ENCODE data around the gene STAT3.
A peak's percentile ranks its signal among the peaks of the same experiment; 100 is the strongest.
"Not testable (repeated sequence)": the region's sequence is repeated elsewhere in the genome, so short reads cannot be mapped to it uniquely, and the experiment has no call there.

The STAT3 gene

GRCh38 chr17:42380935-42381334 is 7.3 kb downstream of the STAT3 start:
- FAIRE-seq, result no peak

- no peak for FAIRE-seq
Measured at GRCh38 chr17:42378959-42379594, 9.2 kb downstream of the STAT3 start.

- no peak for FAIRE-seq
Measured at GRCh38 chr17:42378359-42378958, 9.8 kb downstream of the STAT3 start.

- no peak for FAIRE-seq
Measured at GRCh38 chr17:42373896-42374295, 14.3 kb downstream of the STAT3 start.

GRCh38 chr17:42372142-42372541 is 16.1 kb downstream of the STAT3 start:
- FAIRE-seq, result no peak

GRCh38 chr17:42368797-42369561 is 19.3 kb downstream of the STAT3 start:
- not testable (repeated sequence) for FAIRE-seq

- FAIRE-seq, result not testable (repeated sequence)
Measured at GRCh38 chr17:42368310-42368709, 19.9 kb downstream of the STAT3 start.

- not testable (repeated sequence) for FAIRE-seq
Measured at GRCh38 chr17:42366176-42367023, 21.8 kb downstream of the STAT3 start.

GRCh38 chr17:42365136-42365535 is 23.1 kb downstream of the STAT3 start:
- no peak for FAIRE-seq

GRCh38 chr17:42363767-42364585 is 24.3 kb downstream of the STAT3 start:
- FAIRE-seq, result no peak

GRCh38 chr17:42363231-42363630 is 25.0 kb downstream of the STAT3 start:
- no peak for FAIRE-seq

- FAIRE-seq, result no peak
Measured at GRCh38 chr17:42362245-42362961, 25.8 kb downstream of the STAT3 start.

- FAIRE-seq, result no peak
Measured at GRCh38 chr17:42361781-42362186, 26.5 kb downstream of the STAT3 start.

- FAIRE-seq, result not testable (repeated sequence)
Measured at GRCh38 chr17:42360388-42360787, 27.9 kb downstream of the STAT3 start.

GRCh38 chr17:42359133-42359532 is 29.1 kb downstream of the STAT3 start:
- no peak for FAIRE-seq

GRCh38 chr17:42358434-42358833 is 29.8 kb downstream of the STAT3 start:
- no peak for FAIRE-seq

GRCh38 chr17:42354956-42355843 is 33.0 kb downstream of the STAT3 start:
- peak; percentile 36 for FAIRE-seq

GRCh38 chr17:42348104-42348503 is 40.1 kb downstream of the STAT3 start:
- no peak for FAIRE-seq

- no peak for FAIRE-seq
Measured at GRCh38 chr17:42347606-42348005, 40.6 kb downstream of the STAT3 start.

GRCh38 chr17:42347198-42347597 is 41.0 kb downstream of the STAT3 start:
- FAIRE-seq, result no peak
